Activated CD8-positive, alpha-beta T cell treated with anti-CD3 and anti-CD28 coated beads for 36 hours (primary cell): Measurements from ENCODE around the gene EPB41L4A. TPM values are rescaled to one million over a fixed set of nuclear protein-coding genes. Genes with fewer than 3 reads are reported as not detected.

Source experiments
- ATAC-seq: fragments of 200-7000 bp; cut with Tn5 transposase; one replicate; pipeline ENCODE4 v1.10.0; 2021; ENCODE audit warnings: mild to moderate bottlenecking, moderate library complexity
- CTCF ChIA-PET: fragments of 350-600 bp; sonication (Branson Sonifier 250); formaldehyde crosslinking; loops from one replicate; lab custom pipeline; 2021; ENCODE audit warnings: antibody characterized with exemption; lab: Charles Lee
- POLR2A ChIA-PET: fragments of 350-600 bp; sonication (Branson Sonifier 250); formaldehyde crosslinking; loops from one replicate; lab custom pipeline; 2021; ENCODE audit warnings: antibody characterized with exemption; lab: Charles Lee
- DNase-seq: peaks from one replicate; pipeline ENCODE4 v3.0.0-alpha.2; 2020
- H3K27ac Mint-ChIP-seq: one replicate; pipeline ENCODE4 v1.8.0; 2021; ENCODE audit warnings: mild to moderate bottlenecking, mixed read lengths
- H3K27me3 Mint-ChIP-seq: one replicate; pipeline ENCODE4 v1.8.0; 2021; ENCODE audit warnings: mixed read lengths
- H3K36me3 Mint-ChIP-seq: one replicate; pipeline ENCODE4 v1.8.0; 2021; ENCODE audit warnings: low read depth, mixed read lengths
- H3K4me1 Mint-ChIP-seq: one replicate; pipeline ENCODE4 v1.8.0; 2021; ENCODE audit warnings: low read depth, mixed read lengths
- H3K4me3 Mint-ChIP-seq: one replicate; pipeline ENCODE4 v1.8.0; 2021; ENCODE audit warnings: mild to moderate bottlenecking, moderate library complexity, mixed read lengths
- H3K9me3 Mint-ChIP-seq: one replicate; pipeline ENCODE4 v1.8.0; 2021; ENCODE audit warnings: mixed read lengths
- CTCF ChIP-seq: fragments of 200-600 bp; IDR thresholded peaks from one replicate; pipeline ENCODE4 v1.8.0; 2022; ENCODE audit warnings: antibody characterized with exemption, mild to moderate bottlenecking
- intact Hi-C: fragments of 100-400 bp; cut with micrococcal nuclease; formaldehyde crosslinking; loops from one replicate; pipeline ENCODE4 v1.10.0; 2022
- total RNA-seq, 2 experiments: library from RNA; stranded (reverse); gene quantifications; one replicate each; pipeline ENCODE4 v1.2.3, GENCODE V29; 2021

Gene EPB41L4A
- total RNA-seq, 2 experiments from 2014 or later = 0.25 TPM; not detected in 1

DNA sequence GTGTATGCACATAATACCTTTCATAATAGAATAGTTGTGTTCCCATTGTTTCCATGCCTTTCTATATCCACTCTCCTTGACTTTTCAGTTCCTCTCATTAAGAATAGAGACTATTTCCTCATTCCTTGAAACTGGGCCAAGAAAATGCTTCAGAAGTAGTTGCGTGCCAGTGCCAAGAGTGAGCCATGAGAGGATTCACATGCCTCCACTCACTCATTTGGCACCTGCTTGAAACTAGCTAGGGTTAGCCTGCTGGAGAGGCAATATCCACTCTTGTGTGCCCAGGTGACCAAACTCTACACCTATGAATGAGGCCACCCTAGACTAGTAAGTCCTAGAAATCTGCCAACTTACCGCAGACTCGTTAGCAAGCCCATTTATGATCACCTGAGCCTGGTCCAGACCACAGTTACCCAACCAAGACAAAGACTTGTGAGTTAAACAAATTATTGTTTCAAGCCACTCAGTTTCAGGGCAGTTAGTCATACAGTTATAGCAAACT lies 276.3 kb downstream of the EPB41L4A start:
- H3K27me3 Mint-ChIP-seq = peaks cover 5% of the 10 kb centered on the region
- intact Hi-C loops = no loop called here
- no peaks in the 10 kb centered on the region for H3K4me1 Mint-ChIP-seq
- CTCF ChIA-PET = interaction anchor here (1.1 kb wide), 1 partner anchor 18 kb away, joined by 3 read pairs; no protein-coding TSS in a partner anchor
- DNase-seq (no peak), ATAC-seq (no peak)
- no peaks in the 10 kb centered on the region for H3K9me3 Mint-ChIP-seq
- no peak for TF ChIP-seq CTCF
- POLR2A ChIA-PET = interaction anchor here (0.6 kb wide), 1 partner anchor 15 kb away, joined by 3 read pairs; no protein-coding TSS in a partner anchor
- H3K27ac Mint-ChIP-seq = no peak overlapping the region
- H3K4me3 Mint-ChIP-seq = no peak overlapping the region
- no peaks in the 10 kb centered on the region for H3K36me3 Mint-ChIP-seq

GRCh38 chr5:112141582-112141981 lies 277.5 kb downstream of the EPB41L4A start:
- DNase-seq (no peak), ATAC-seq (no peak)
- H3K36me3 Mint-ChIP-seq = no peaks in the 10 kb centered on the region
- no peak overlapping the region for H3K27ac Mint-ChIP-seq
- no peak for TF ChIP-seq CTCF
- ChIA-PET CTCF (interaction anchor here (1.0 kb wide), 1 partner anchor 591 kb away, joined by 3 read pairs; no protein-coding TSS in a partner anchor), POLR2A (no interaction called here)
- no peak overlapping the region for H3K4me3 Mint-ChIP-seq
- H3K9me3 Mint-ChIP-seq = no peaks in the 10 kb centered on the region
- intact Hi-C loops = no loop called here
- H3K27me3 Mint-ChIP-seq = peaks cover 5% of the 10 kb centered on the region
- peaks cover 6% of the 10 kb centered on the region for H3K4me1 Mint-ChIP-seq

GRCh38 chr5:112138526-112138925 lies 280.6 kb downstream of the EPB41L4A start:
- ATAC-seq (no peak), DNase-seq (no peak)
- intact Hi-C loops = no loop called here
- ChIA-PET CTCF (interaction anchor here (1.0 kb wide), 1 partner anchor 41 kb away, joined by 3 read pairs; no protein-coding TSS in a partner anchor), POLR2A (no interaction called here)
- TF ChIP-seq CTCF = no peak
- peaks cover 2% of the 10 kb centered on the region for H3K27me3 Mint-ChIP-seq
- no peaks in the 10 kb centered on the region for H3K9me3 Mint-ChIP-seq
- peaks cover 6% of the 10 kb centered on the region for H3K4me1 Mint-ChIP-seq
- no peak overlapping the region for H3K4me3 Mint-ChIP-seq
- no peak overlapping the region for H3K27ac Mint-ChIP-seq
- H3K36me3 Mint-ChIP-seq = no peaks in the 10 kb centered on the region

DNA sequence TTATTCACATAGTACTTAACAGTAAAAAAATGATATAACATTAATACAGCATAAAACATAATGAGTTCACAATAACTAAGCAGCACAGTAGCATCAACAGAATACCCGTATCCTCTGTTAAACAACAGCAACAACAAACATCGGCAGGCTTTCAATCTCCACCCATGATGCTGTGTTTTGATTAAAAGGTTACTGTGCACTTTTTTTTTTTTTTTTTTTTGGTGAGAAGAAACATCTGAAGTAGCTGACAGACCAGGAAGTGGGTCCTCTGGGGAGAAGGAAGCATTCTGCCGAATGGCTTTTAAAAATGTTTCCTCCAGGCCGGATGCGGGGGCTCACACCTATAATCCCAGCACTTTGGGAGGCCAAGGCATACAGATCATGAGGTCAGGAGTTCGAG lies 282.3 kb downstream of the EPB41L4A start:
- no peaks in the 10 kb centered on the region for H3K36me3 Mint-ChIP-seq
- H3K9me3 Mint-ChIP-seq = no peaks in the 10 kb centered on the region
- ATAC-seq = no peak
- TF ChIP-seq CTCF = no peak
- DNase-seq = peak; percentile 17
- CTCF ChIA-PET = interaction anchor here (1.2 kb wide), 1 partner anchor 9 kb away, joined by 4 read pairs; no protein-coding TSS in a partner anchor
- H3K27ac Mint-ChIP-seq = no peak overlapping the region
- H3K4me3 Mint-ChIP-seq = no peak overlapping the region
- H3K4me1 Mint-ChIP-seq = peaks cover 6% of the 10 kb centered on the region
- POLR2A ChIA-PET = no interaction called here
- peaks cover 2% of the 10 kb centered on the region for H3K27me3 Mint-ChIP-seq
- intact Hi-C loops = no loop called here

DNA sequence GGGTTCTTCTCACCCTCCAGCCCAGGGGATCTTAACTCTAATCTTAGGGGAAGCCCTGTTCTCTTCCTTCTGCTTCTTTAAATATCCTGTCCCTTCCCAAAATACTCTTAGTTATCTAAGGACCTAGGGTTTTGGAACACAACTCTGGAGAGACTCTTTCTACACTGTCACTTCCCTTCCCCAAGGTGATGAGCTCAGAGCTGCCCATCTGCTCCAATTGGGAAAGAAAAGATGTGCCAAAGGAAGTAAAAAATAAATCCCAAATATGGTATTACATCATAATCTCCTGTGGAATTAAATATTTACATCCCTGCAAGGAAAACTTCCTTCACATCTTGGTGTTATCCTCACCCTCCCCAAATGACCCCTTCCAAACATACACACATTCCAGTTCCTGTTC lies 291.2 kb downstream of the EPB41L4A start:
- H3K9me3 Mint-ChIP-seq = no peaks in the 10 kb centered on the region
- DNase-seq = no peak
- no peak overlapping the region for H3K27ac Mint-ChIP-seq
- H3K27me3 Mint-ChIP-seq = peaks cover 6% of the 10 kb centered on the region
- H3K36me3 Mint-ChIP-seq = no peaks in the 10 kb centered on the region
- CTCF ChIA-PET = no interaction called here
- no peak for TF ChIP-seq CTCF
- no peak overlapping the region for H3K4me3 Mint-ChIP-seq
- POLR2A ChIA-PET = interaction anchor here (0.6 kb wide), 1 partner anchor 15 kb away, joined by 3 read pairs; no protein-coding TSS in a partner anchor
- no peak for ATAC-seq
- no peaks in the 10 kb centered on the region for H3K4me1 Mint-ChIP-seq
- intact Hi-C loops = no loop called here
